Limb (tissue), 2 donors: ENCODE data around the gene STARD13.

ENCODE experiments used
- DNase-seq, 2 donors: peaks; one replicate each; pipeline ENCODE4 v3.0.0-alpha.2; 2016; ENCODE audit errors: extremely low spot score in 2 of 2

Gene STARD13

GRCh38 chr13:33285420-33286124 is at the start of gene STARD13:
Gene STARD13, minus strand, starts transcription at chr13:33285755. Its CDS starts 117 bp downstream, at chr13:33285638.
- peak; percentile 92 to 93 for DNase-seq

GRCh38 chr13:33334831-33335230 is 49.3 kb upstream of the STARD13 start:
- DNase-seq: no peak

GRCh38 chr13:33331962-33332361 is 46.4 kb upstream of the STARD13 start:
- no peak for DNase-seq

GRCh38 chr13:33330483-33330882 is 44.9 kb upstream of the STARD13 start:
- DNase-seq: no peak

- DNase-seq: peak in 1 of 2 donors; percentile 67
Observed at GRCh38 chr13:33328701-33329100, 43.1 kb upstream of the STARD13 start.

- DNase-seq: no peak
Observed at GRCh38 chr13:33326723-33327122, 41.2 kb upstream of the STARD13 start.

GRCh38 chr13:33326246-33326645 is 40.7 kb upstream of the STARD13 start:
- no peak for DNase-seq

GRCh38 chr13:33323801-33324510 is 38.4 kb upstream of the STARD13 start:
- DNase-seq: peak in 1 of 2 donors; percentile 79

- no peak for DNase-seq
Observed at GRCh38 chr13:33322965-33323668, 37.6 kb upstream of the STARD13 start.

- DNase-seq: peak in 1 of 2 donors; percentile 71
Observed at GRCh38 chr13:33322543-33322809, 36.9 kb upstream of the STARD13 start.

GRCh38 chr13:33321686-33322542 is 36.4 kb upstream of the STARD13 start:
- no peak for DNase-seq

- no peak for DNase-seq
Observed at GRCh38 chr13:33319859-33320258, 34.3 kb upstream of the STARD13 start.

- DNase-seq: no peak
Observed at GRCh38 chr13:33318744-33319143, 33.2 kb upstream of the STARD13 start.

- no peak for DNase-seq
Observed at GRCh38 chr13:33318037-33318436, 32.5 kb upstream of the STARD13 start.

- no peak for DNase-seq
Observed at GRCh38 chr13:33316890-33317289, 31.3 kb upstream of the STARD13 start.

- no peak for DNase-seq
Observed at GRCh38 chr13:33313504-33313903, 27.9 kb upstream of the STARD13 start.

- DNase-seq: no peak
Observed at GRCh38 chr13:33312861-33313212, 27.3 kb upstream of the STARD13 start.

- DNase-seq: no peak
Observed at GRCh38 chr13:33312150-33312860, 26.8 kb upstream of the STARD13 start.

GRCh38 chr13:33311040-33311439 is 25.5 kb upstream of the STARD13 start:
- no peak for DNase-seq

GRCh38 chr13:33310245-33311038 is 24.9 kb upstream of the STARD13 start:
- no peak for DNase-seq
